ENCODE results near the gene CCDC149. TPM values are rescaled to one million over a fixed set of nuclear protein-coding genes. Genes with fewer than 3 reads are reported as not detected.

CCDC149 gene
- total RNA-seq, 1 donor from 2014 or later = not detected

GRCh38 chr4:24810871-24811631, 101.8 kb downstream of the CCDC149 start:
- DNase-seq (ENCODE audit: low spot score) = no peak

GRCh38 chr4:24809815-24810405, 102.9 kb downstream of the CCDC149 start:
- no peaks in the 10 kb centered on the region for H3K27me3 Mint-ChIP-seq (ENCODE audit: low read depth)
- no peak overlapping the region for H3K27ac Mint-ChIP-seq
- no peak for DNase-seq (ENCODE audit: low spot score)
- H3K9me3 Mint-ChIP-seq = no peaks in the 10 kb centered on the region
- H3K4me1 Mint-ChIP-seq (ENCODE audit: low read depth) = no peaks in the 10 kb centered on the region
- intact Hi-C loops (cut with micrococcal nuclease) = no loop called here
- no peak overlapping the region for H3K4me3 Mint-ChIP-seq (ENCODE audit: low read depth)
- H3K36me3 Mint-ChIP-seq (ENCODE audit: low read depth) = no peaks in the 10 kb centered on the region

More at GRCh38 chr4:24810871-24811631, 101.8 kb downstream of the CCDC149 start:
- Mint-ChIP-seq H3K27ac (no peak overlapping the region), H3K9me3 (no peaks in the 10 kb centered on the region), H3K4me1 (ENCODE audit: low read depth) (no peaks in the 10 kb centered on the region), H3K4me3 (ENCODE audit: low read depth) (no peak overlapping the region), H3K27me3 (ENCODE audit: low read depth) (no peaks in the 10 kb centered on the region), H3K36me3 (ENCODE audit: low read depth) (no peaks in the 10 kb centered on the region)
- intact Hi-C loops (cut with micrococcal nuclease) = no loop called here

- Mint-ChIP-seq H3K27me3 (ENCODE audit: low read depth) (no peaks in the 10 kb centered on the region), H3K9me3 (no peaks in the 10 kb centered on the region), H3K27ac (no peak overlapping the region), H3K4me1 (ENCODE audit: low read depth) (no peaks in the 10 kb centered on the region), H3K4me3 (ENCODE audit: low read depth) (no peak overlapping the region), H3K36me3 (ENCODE audit: low read depth) (no peaks in the 10 kb centered on the region)
- no peak for DNase-seq (ENCODE audit: low spot score)
- intact Hi-C loops (cut with micrococcal nuclease) = no loop called here
Measured at GRCh38 chr4:24809376-24809775, 103.5 kb downstream of the CCDC149 start.

GRCh38 chr4:24808955-24809354, 103.9 kb downstream of the CCDC149 start:
- intact Hi-C loops (cut with micrococcal nuclease) = no loop called here
- Mint-ChIP-seq H3K27me3 (ENCODE audit: low read depth) (peaks cover under 1% of the 10 kb centered on the region), H3K4me1 (ENCODE audit: low read depth) (no peaks in the 10 kb centered on the region), H3K9me3 (no peaks in the 10 kb centered on the region), H3K4me3 (ENCODE audit: low read depth) (no peak overlapping the region), H3K36me3 (ENCODE audit: low read depth) (no peaks in the 10 kb centered on the region), H3K27ac (no peak overlapping the region)
- DNase-seq (ENCODE audit: low spot score) = no peak

- Mint-ChIP-seq H3K4me1 (ENCODE audit: low read depth) (no peaks in the 10 kb centered on the region), H3K4me3 (ENCODE audit: low read depth) (no peak overlapping the region), H3K27ac (no peak overlapping the region), H3K36me3 (ENCODE audit: low read depth) (no peaks in the 10 kb centered on the region), H3K27me3 (ENCODE audit: low read depth) (peaks cover 2% of the 10 kb centered on the region), H3K9me3 (no peaks in the 10 kb centered on the region)
- intact Hi-C loops (cut with micrococcal nuclease) = no loop called here
- no peak for DNase-seq (ENCODE audit: low spot score)
Measured at GRCh38 chr4:24808261-24808660, 104.6 kb downstream of the CCDC149 start.

- Mint-ChIP-seq H3K4me1 (ENCODE audit: low read depth) (no peaks in the 10 kb centered on the region), H3K4me3 (ENCODE audit: low read depth) (no peak overlapping the region), H3K27ac (no peak overlapping the region), H3K9me3 (no peaks in the 10 kb centered on the region), H3K36me3 (ENCODE audit: low read depth) (no peaks in the 10 kb centered on the region), H3K27me3 (ENCODE audit: low read depth) (peaks cover 2% of the 10 kb centered on the region)
- intact Hi-C loops (cut with micrococcal nuclease) = no loop called here
- DNase-seq (ENCODE audit: low spot score) = no peak
Measured at GRCh38 chr4:24807611-24808010, 105.2 kb downstream of the CCDC149 start.

- Mint-ChIP-seq H3K9me3 (no peaks in the 10 kb centered on the region), H3K27ac (no peak overlapping the region), H3K4me1 (ENCODE audit: low read depth) (no peaks in the 10 kb centered on the region), H3K36me3 (ENCODE audit: low read depth) (no peaks in the 10 kb centered on the region), H3K27me3 (ENCODE audit: low read depth) (peaks cover 9% of the 10 kb centered on the region), H3K4me3 (ENCODE audit: low read depth) (no peak overlapping the region)
- no peak for DNase-seq (ENCODE audit: low spot score)
- intact Hi-C loops (cut with micrococcal nuclease) = no loop called here
Measured at GRCh38 chr4:24806206-24806990, 106.4 kb downstream of the CCDC149 start.

GRCh38 chr4:24805566-24805965, 107.3 kb downstream of the CCDC149 start:
- Mint-ChIP-seq H3K4me1 (ENCODE audit: low read depth) (no peaks in the 10 kb centered on the region), H3K27ac (no peak overlapping the region), H3K4me3 (ENCODE audit: low read depth) (no peak overlapping the region), H3K27me3 (ENCODE audit: low read depth) (peaks cover 15% of the 10 kb centered on the region), H3K9me3 (no peaks in the 10 kb centered on the region), H3K36me3 (ENCODE audit: low read depth) (no peaks in the 10 kb centered on the region)
- DNase-seq (ENCODE audit: low spot score) = no peak
- intact Hi-C loops (cut with micrococcal nuclease) = no loop called here

GRCh38 chr4:24805067-24805466, 107.8 kb downstream of the CCDC149 start:
- Mint-ChIP-seq H3K4me1 (ENCODE audit: low read depth) (no peaks in the 10 kb centered on the region), H3K4me3 (ENCODE audit: low read depth) (no peak overlapping the region), H3K27ac (no peak overlapping the region), H3K36me3 (ENCODE audit: low read depth) (no peaks in the 10 kb centered on the region), H3K27me3 (ENCODE audit: low read depth) (peaks cover 18% of the 10 kb centered on the region), H3K9me3 (no peaks in the 10 kb centered on the region)
- no peak for DNase-seq (ENCODE audit: low spot score)
- intact Hi-C loops (cut with micrococcal nuclease) = no loop called here

- no peak overlapping the region for H3K4me3 Mint-ChIP-seq (ENCODE audit: low read depth)
- no peaks in the 10 kb centered on the region for H3K4me1 Mint-ChIP-seq (ENCODE audit: low read depth)
- no peak overlapping the region for H3K27ac Mint-ChIP-seq
- intact Hi-C loops (cut with micrococcal nuclease) = no loop called here
- peaks cover 28% of the 10 kb centered on the region for H3K27me3 Mint-ChIP-seq (ENCODE audit: low read depth)
- no peak for DNase-seq (ENCODE audit: low spot score)
- H3K9me3 Mint-ChIP-seq = no peaks in the 10 kb centered on the region
- no peaks in the 10 kb centered on the region for H3K36me3 Mint-ChIP-seq (ENCODE audit: low read depth)
Measured at GRCh38 chr4:24802648-24803047, 110.2 kb downstream of the CCDC149 start.

- Mint-ChIP-seq H3K9me3 (no peaks in the 10 kb centered on the region), H3K4me1 (ENCODE audit: low read depth) (no peaks in the 10 kb centered on the region), H3K27ac (no peak overlapping the region)
Measured at GRCh38 chr4:24801136-24801855, 111.5 kb downstream of the CCDC149 start.

GRCh38 chr4:24800325-24800895, 112.4 kb downstream of the CCDC149 start:
- DNase-seq (ENCODE audit: low spot score) = no peak
- Mint-ChIP-seq H3K27ac (no peak overlapping the region), H3K27me3 (ENCODE audit: low read depth) (peaks cover 28% of the 10 kb centered on the region), H3K9me3 (no peaks in the 10 kb centered on the region), H3K4me3 (ENCODE audit: low read depth) (no peak overlapping the region), H3K36me3 (ENCODE audit: low read depth) (no peaks in the 10 kb centered on the region), H3K4me1 (ENCODE audit: low read depth) (no peaks in the 10 kb centered on the region)
- intact Hi-C loops (cut with micrococcal nuclease) = no loop called here

More at GRCh38 chr4:24801136-24801855, 111.5 kb downstream of the CCDC149 start:
- H3K4me3 Mint-ChIP-seq (ENCODE audit: low read depth) = no peak overlapping the region
- peaks cover 28% of the 10 kb centered on the region for H3K27me3 Mint-ChIP-seq (ENCODE audit: low read depth)
- DNase-seq (ENCODE audit: low spot score) = no peak
- intact Hi-C loops (cut with micrococcal nuclease) = no loop called here
- H3K36me3 Mint-ChIP-seq (ENCODE audit: low read depth) = no peaks in the 10 kb centered on the region

Measured in activated T-helper 2 cell treated with anti-CD3 and anti-CD28 coated beads, Interferon-gamma antibody, Interleukin-2, Interleukin-4, amounts not matched to agents 10 μg/mL and 5 μg/mL and 100 μg/mL, durations not matched to agents 14 hours and 24 hours and 36 hours (primary cell).